C4-2B (cell line): ENCODE results near the gene CD207.

Experiments
- ZFX ChIP-seq: fragments of 450-650 bp; IDR thresholded peaks from 2 replicates; pipeline ENCODE4 v1.6.1; 2017
- TF ChIP-seq, protein P1 (sequence below): fragments of 450-650 bp; conservative IDR thresholded peaks from 2 replicates; pipeline ENCODE4 v1.5.1; 2017; ENCODE audit warnings: mild to moderate bottlenecking

DNA sequence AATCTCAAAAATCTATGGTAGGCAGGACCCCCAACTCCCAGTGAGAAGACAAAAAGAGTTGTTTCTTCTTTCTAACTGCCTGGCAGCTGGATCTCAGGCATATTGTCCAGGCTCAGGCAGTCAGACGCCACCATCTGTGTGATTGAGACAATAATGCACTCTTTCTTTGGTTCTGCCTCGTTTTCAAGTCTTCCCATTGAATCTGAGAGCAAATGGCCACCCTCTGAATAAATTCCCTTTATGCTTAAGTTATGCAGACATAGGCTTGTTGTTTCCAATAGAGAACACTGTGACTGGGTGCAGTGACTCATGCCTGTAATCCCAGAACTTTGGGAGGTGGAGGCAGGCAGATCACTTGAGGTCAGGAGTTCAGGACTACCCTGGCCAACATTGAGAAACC lies 15.3 kb upstream of the CD207 start:
- TF ChIP-seq, protein P1, sequence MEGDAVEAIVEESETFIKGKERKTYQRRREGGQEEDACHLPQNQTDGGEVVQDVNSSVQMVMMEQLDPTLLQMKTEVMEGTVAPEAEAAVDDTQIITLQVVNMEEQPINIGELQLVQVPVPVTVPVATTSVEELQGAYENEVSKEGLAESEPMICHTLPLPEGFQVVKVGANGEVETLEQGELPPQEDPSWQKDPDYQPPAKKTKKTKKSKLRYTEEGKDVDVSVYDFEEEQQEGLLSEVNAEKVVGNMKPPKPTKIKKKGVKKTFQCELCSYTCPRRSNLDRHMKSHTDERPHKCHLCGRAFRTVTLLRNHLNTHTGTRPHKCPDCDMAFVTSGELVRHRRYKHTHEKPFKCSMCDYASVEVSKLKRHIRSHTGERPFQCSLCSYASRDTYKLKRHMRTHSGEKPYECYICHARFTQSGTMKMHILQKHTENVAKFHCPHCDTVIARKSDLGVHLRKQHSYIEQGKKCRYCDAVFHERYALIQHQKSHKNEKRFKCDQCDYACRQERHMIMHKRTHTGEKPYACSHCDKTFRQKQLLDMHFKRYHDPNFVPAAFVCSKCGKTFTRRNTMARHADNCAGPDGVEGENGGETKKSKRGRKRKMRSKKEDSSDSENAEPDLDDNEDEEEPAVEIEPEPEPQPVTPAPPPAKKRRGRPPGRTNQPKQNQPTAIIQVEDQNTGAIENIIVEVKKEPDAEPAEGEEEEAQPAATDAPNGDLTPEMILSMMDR = no peak
- TF ChIP-seq ZFX = no peak
